GM13977 (cell line): Measurements from ENCODE around the gene ASB13.
A peak's percentile ranks its signal among the peaks of the same experiment; 100 is the strongest.

Experiments used
- DNase-seq: peaks from one replicate; pipeline ENCODE4 v3.0.0; 2012; ENCODE audit warnings: low spot score
- CTCF ChIP-seq: IDR thresholded peaks from 2 replicates; pipeline ENCODE4 v1.5.1; 2012; ENCODE audit warnings: mild to moderate bottlenecking, control low read depth; ENCODE audit not compliant: insufficient read depth; ENCODE audit errors: extremely low read depth, missing control alignments
- in situ Hi-C: fragments of 300-500 bp; cut with MboI; formaldehyde crosslinking; loops from one replicate; pipeline ENCODE4 v1.12.0; 2022; ENCODE audit warnings: low sequenced_read_pairs, low pct_unique_long_range_greater_than_20kb, mixed read lengths, inconsistent platforms; ENCODE audit not compliant: unreplicated experiment

Gene ASB13

GRCh38 chr10:5648494-5649457, 17.6 kb downstream of the ASB13 start:
- DNase-seq: peak; percentile 29
- in situ Hi-C loops: no loop called here
- no peak for TF ChIP-seq CTCF

DNA sequence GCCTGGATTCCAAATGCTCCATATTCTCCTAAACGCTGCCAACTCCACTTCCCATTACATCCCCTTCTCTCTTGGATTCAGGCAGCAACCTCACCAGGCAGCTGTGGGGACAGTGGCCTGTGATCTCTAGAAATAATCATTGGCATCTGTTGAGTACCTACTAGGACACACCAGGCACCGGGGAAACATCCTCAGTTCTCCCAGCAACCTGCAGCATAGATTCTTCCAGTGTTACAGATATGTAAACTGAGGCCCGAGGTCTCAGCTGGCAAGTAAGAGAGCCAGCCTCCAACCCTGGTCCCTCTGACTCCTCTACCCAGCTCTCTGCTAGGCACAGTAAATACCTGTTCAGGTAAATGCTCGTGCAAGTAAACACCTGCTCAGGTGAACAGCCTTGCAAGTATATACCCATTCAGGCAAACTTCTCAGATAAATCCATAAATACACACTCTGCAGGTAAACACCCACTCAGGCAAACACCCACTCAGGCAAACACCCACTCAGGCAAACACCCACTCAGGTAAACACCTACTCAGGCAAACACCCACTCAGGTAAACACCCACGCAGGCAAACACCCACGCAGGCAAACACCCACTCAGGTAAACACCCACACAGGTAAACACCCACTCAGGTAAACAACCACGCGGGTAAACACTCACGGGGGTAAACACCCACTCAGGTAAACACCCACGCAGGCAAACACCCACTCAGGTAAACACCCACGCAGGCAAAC, 18.7 kb downstream of the ASB13 start:
- in situ Hi-C loops: no loop called here
- TF ChIP-seq CTCF: no peak
- DNase-seq: no peak

DNA sequence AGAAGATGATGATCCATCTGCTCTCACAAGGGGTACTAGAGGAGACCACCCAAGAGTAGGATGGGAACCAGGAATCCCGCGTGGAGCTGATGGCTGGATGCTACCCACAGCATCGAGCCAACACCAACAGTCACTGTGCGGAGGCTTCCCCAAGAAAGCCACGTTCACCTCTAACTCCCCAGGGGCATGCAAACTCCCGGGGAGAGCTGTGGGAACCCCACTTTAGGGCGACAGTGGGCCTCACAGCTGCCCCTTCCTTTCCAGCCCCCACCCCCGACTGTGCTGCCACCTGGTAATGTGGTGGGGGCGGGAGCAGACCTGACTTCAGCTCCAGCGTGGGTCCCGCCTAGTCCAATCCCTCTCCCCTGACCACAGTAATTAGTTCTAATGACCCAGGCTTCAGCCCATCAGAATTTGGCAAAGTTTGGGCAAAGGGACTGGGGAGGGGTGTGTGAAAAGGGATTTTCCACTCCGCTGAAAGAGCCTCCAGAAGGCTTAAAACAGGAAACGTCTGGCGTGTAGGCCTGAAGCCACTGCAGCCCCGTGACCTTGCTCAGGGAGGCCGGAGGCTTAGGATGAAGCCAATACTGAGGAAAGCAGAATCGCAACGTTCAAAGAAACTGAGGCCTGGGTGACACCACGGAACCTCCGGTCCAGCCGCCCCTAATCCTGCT, 20.3 kb downstream of the ASB13 start:
- no peak for DNase-seq
- TF ChIP-seq CTCF: no peak
- in situ Hi-C loops: no loop called here

DNA sequence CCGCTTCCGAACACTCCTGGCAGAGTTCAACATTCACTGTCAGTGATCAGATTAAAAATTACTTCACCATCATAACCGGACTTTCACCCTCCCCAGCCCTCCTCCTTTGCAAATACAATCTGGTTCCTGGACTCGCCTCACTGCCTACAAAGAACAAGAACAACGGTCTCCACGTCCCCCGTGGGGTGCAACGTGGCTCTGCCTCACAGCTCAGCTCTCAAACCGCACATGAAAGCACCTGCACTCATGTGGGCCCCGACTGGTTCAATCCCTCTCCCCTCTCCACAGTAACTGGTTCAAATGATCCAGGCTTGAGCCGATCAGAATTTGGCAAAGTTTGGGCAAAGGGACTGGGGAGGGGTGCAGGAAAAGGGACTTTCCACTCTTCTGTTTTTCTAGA, 21.0 kb downstream of the ASB13 start:
- no peak for TF ChIP-seq CTCF
- peak; percentile 52 for DNase-seq
- in situ Hi-C loops: no loop called here

DNA sequence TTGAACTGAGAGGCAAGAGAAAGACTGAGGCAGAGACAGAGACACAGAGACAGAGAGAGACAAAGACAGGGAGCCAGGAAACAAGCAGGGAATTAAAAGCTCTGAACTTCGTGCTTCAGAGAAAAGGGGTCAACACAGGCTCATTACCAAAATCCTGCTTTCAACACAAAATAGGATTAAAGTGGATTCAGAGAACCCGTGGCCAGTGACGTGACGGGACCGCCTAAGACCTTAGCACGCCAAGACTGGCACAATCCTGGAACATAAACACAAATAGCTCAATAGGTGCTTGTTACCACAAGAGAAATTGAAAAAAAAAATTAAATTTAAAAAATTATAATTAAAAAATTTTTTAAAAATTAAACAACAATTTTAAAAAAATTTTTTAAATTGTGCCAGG, 21.5 kb downstream of the ASB13 start:
- in situ Hi-C loops: no loop called here
- TF ChIP-seq CTCF: no peak
- no peak for DNase-seq

GRCh38 chr10:5643346-5644067, 22.9 kb downstream of the ASB13 start:
- in situ Hi-C loops: no loop called here
- DNase-seq: no peak
- TF ChIP-seq CTCF: no peak
